HG03139 (cell line): Measurements from ENCODE around the gene SLCO4A1.

ENCODE experiments used
- ATAC-seq: cut with Tn5 transposase; IDR thresholded peaks from one replicate; pipeline ENCODE4 v1.9.1; 2021; ENCODE audit not compliant: unreplicated experiment

Gene SLCO4A1

GRCh38 chr20:62696989-62697388, 54.7 kb downstream of the SLCO4A1 start:
- ATAC-seq, result no peak

GRCh38 chr20:62697468-62697912, 55.2 kb downstream of the SLCO4A1 start:
- no peak for ATAC-seq

GRCh38 chr20:62698231-62698630, 55.9 kb downstream of the SLCO4A1 start:
- no peak for ATAC-seq

- ATAC-seq, result no peak
Observed at GRCh38 chr20:62699296-62699695, 57.0 kb downstream of the SLCO4A1 start.

DNA sequence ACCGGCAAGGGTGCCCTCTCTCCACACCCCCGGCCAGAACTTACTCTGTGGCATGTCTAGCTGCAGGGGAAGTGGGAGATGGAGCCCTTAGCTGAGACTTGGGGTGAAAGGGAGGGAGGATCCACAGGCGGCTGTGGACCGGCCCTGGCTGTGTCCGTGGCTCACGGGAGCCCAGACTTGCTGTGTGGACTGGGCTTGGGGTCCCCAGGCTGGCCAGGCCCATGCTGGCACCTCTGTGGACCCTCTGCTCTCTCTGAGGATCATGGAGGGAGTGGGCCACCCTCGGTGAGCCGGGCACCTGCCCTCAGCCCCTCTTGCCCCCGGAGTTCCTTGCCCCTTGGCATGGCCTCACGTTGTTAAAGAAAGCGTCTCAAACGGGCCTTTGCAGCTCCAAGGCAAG, 57.4 kb downstream of the SLCO4A1 start:
- ATAC-seq, result no peak

DNA sequence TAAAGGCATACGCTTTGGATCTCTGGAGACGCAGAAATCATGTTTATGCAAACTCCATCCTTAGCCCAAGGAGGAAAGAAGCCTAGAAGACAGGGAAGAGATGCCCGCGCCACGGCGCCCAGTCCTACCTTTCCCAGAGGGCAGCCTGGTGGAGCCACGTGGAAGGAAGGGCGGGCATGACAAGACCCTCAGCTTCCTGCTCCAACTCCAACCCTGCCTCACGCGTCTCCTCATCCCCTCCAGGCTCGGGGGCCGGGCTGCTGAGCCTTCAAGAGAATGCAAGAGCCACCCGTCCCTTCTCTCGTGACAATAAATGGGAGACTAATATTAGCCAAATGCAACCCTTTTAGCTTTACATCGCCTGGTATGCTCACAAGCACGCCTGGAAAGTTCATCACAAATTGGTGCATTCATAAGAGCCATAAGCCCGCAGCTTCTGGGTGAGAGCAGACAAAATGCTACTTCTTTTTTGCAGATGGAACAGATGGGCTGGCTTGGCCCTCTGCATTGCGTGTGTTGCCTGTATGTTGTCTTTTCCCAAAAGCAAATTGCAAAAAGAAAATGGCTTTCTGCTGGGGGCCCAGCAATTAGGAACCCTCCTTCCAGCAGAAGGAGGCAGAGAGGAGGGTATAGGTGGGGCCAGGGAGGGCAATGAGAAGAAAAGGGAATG, 58.1 kb downstream of the SLCO4A1 start:
- ATAC-seq, result no peak

- ATAC-seq, result no peak
Observed at GRCh38 chr20:62701161-62702012, 59.1 kb downstream of the SLCO4A1 start.

DNA sequence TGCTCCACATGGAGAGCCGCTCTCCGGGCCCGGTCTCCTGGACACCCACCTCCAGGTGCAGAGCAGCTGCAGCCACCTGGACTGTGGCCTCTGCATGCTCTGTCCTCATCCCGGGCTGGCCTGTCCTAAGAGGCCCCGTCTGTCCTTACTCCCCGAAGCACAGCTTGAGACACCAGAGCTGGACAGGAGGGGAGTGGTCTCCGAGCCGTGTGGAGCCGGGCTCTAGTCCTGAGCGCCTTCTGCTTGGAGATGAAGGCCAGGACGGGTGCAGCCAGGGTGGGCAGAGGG, 59.7 kb downstream of the SLCO4A1 start:
- no peak for ATAC-seq

DNA sequence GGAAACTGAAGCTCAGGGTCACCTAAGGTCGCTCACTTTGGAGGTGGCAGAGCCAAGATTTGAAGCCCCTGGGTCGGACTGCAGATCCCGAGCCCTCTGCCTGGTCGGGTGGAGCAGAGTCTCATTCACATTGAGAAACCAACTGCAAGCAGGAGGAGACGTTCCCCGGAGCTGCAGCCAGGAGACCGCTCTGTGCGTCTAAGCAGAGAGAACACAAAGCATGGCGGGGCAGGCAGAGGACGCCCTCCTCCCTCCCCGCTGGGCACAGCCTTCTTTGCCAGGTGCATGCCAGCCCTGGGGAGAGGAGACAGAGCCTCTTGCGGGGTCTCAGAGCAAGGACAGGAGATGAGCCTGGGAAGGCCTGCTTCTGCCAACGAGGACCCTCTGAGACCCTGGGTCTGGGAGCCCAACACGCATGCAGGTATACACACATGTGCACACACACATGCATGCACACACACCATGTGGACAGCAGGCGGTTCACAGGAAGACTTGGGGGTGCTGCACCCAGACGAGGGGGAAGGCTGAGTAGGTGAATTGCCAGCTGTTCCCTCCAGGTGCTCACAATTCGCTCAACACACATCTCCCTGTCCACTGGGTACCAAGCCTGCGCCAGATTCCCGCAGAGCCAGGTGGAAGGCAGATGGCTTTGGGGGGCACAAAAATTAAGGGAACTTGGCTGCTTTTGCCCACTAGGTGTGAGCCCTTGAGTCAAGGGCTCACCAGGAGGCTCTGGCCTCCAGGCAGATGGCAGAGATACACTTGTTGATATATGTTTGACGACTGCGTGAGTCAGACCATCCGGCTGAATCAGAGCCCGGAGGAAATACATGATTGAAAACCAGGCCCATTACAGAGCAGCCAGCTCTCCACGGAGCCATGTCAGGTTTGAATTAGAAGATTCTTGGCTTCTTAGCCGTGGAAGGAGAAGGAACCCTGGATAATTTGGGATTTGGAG, 60.9 kb downstream of the SLCO4A1 start:
- no peak for ATAC-seq

- no peak for ATAC-seq
Observed at GRCh38 chr20:62703853-62704228, 61.5 kb downstream of the SLCO4A1 start.

DNA sequence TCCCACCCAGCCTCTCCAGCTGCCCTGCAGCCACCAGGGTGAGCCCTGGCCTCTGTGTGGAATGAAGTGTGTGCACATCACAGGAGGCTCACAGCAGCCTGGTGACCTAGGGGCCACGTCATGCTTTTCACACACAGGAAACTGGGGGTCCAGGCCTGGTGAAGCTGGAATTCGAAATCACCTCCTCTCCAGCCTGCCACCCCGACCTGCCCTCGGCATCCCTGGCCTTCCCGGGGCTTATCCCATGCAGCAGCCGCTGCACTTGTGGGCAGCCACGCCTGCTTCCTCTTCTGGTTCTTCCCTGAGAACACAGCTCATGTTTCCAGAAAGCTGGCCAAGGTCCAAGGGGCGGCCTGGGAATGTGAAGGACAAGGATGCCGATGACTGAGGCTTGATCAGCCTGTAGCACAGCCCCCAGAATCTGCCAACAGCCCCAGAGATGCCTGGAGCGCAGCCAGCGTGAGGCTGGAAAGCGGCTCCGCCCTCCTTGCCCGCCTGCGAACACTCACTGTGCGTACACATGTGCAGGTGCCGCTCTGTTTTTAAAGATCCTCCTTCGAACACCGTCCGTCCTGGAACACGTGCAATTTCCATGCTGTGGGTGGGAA, 62.1 kb downstream of the SLCO4A1 start:
- no peak for ATAC-seq

GRCh38 chr20:62705627-62706026, 63.3 kb downstream of the SLCO4A1 start:
- no peak for ATAC-seq

GRCh38 chr20:62706344-62706743, 64.0 kb downstream of the SLCO4A1 start:
- ATAC-seq, result no peak

- ATAC-seq, result no peak
Observed at GRCh38 chr20:62706857-62707256, 64.6 kb downstream of the SLCO4A1 start.

DNA sequence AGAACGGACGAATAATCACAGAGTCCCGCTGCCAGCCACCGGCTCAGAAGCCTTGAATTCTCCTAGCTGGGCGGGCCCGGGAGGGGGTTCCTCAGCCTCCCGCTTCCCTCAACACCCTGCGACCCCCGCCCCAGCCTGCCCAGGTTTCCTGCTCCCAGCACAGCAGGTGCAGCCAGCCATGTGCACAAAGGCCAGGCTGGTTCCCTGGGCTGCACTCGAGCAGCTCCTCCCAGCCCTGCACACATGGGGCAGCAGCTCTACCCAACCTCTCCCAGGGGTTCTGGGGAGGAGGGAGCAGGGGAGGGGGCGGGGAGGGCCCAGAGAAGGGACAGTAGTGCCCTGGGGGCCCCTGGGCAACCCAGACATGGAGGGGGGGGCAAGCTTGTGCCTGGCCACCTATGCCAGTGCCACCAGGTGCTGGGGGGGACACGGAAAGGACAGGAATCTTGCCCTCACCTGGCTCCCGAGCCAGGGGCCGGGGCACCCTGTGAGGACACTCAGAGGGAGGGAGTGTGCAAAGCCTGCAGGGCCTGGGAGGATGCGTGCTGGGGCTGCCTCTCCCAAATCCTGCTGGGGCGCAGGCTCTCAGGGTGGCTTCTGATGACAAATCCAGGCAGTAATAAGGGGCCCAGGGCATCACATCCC, 65.1 kb downstream of the SLCO4A1 start:
- no peak for ATAC-seq

- no peak for ATAC-seq
Observed at GRCh38 chr20:62707921-62708521, 65.7 kb downstream of the SLCO4A1 start.

GRCh38 chr20:62708591-62709536, 66.6 kb downstream of the SLCO4A1 start, which contains the start of gene NTSR1:
Gene NTSR1 (plus strand): TSS chr20:62708836. CDS start chr20:62709208, 372 bp downstream.
- ATAC-seq, result no peak

GRCh38 chr20:62709537-62709905, 67.2 kb downstream of the SLCO4A1 start:
- no peak for ATAC-seq
